WERI-Rb-1 (cell line): ENCODE data around the gene TNPO3.

ENCODE experiments used
- DNase-seq: peaks from one replicate; pipeline ENCODE4 v3.0.0-alpha.2; 2020
- H3K27ac ChIP-seq: fragments of 250-450 bp; sonication (Bioruptor Pico); 2 replicates; pipeline ENCODE4 v1.5.1; 2020; ENCODE audit warnings: mild to moderate bottlenecking, moderate library complexity
- H3K27me3 ChIP-seq: fragments of 250-450 bp; sonication (Bioruptor Pico); 2 replicates; pipeline ENCODE4 v1.5.1; 2021; ENCODE audit warnings: mild to moderate bottlenecking, low read depth, moderate library complexity; ENCODE audit not compliant: insufficient read depth, severe bottlenecking
- H3K36me3 ChIP-seq: fragments of 250-450 bp; sonication (Bioruptor Pico); 2 replicates; pipeline ENCODE4 v1.5.1; 2020; ENCODE audit warnings: mild to moderate bottlenecking, moderate library complexity
- H3K4me3 ChIP-seq: 2 replicates; pipeline ENCODE4 v1.5.1; 2011; ENCODE audit warnings: low read depth, mild to moderate bottlenecking, control low read depth, low read length
- H3K9me3 ChIP-seq: fragments of 250-450 bp; sonication (Bioruptor Pico); 2 replicates; pipeline ENCODE4 v1.5.1; 2021; ENCODE audit warnings: mild to moderate bottlenecking, moderate library complexity; ENCODE audit not compliant: severe bottlenecking
- TF ChIP-seq, protein P1 (sequence below): IDR thresholded peaks from 2 replicates; pipeline ENCODE4 v1.5.1; 2011; ENCODE audit warnings: low read depth, mild to moderate bottlenecking, control low read depth, inconsistent platforms, low read length

TNPO3 gene

DNA sequence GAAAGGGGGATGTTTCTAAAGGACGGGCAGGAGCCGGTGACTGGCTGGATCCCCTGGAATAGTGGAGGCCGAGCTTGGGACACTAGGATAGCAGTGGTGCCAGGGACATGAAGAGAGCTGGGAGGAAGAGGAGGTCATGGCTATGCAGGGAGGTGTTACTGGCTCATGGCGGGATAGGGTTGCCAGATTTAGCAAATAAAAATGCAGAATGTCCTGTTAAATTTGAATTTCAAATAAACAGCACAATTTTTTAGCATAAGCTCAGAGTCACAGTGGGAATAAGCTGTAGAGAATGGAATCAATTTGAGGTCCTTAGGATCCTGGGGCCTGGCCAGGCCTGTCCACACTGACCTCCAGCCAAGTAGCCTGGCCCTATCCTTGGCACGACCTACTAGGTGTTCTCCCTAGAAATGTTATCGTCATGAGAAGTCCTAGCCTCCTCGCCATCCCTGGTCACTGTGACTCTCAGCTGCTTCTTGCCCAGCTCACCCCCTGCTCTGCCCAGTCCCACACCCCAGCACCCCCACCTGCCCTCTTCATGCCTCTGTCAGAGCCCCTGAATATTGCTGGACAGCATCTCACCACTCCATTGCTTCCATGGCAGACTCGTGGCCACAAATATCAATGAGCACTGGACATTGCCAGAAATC is 136.8 kb downstream of the TNPO3 start:
- DNase-seq: no peak
- Histone ChIP-seq H3K27ac (no peak overlapping the region), H3K4me3 (no peak overlapping the region)

DNA sequence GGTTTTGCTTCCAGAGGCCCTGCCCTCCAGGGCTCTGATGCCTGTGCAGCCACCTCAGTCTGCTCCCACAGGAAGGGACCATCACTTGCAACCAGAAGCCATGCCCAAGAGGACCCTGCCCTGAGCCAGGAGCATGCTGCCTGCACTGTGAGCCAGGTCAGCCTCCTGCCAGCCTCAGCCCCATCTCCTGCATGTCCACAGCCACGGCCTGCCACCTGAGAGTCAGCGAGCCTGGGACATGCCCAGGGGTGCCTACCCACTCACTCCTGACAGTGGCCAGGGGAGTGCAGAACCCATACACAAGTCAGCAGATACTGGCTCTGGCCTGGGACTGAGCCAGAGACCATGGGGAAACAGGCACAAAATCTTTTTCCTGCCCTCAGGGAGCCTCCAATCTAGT is 137.8 kb downstream of the TNPO3 start:
- H3K27ac ChIP-seq: no peak overlapping the region
- H3K36me3 ChIP-seq: no peaks in the 10 kb centered on the region
- no peak for DNase-seq
- no peaks in the 10 kb centered on the region for H3K27me3 ChIP-seq
- no peak overlapping the region for H3K4me3 ChIP-seq
- TF ChIP-seq, protein P1, sequence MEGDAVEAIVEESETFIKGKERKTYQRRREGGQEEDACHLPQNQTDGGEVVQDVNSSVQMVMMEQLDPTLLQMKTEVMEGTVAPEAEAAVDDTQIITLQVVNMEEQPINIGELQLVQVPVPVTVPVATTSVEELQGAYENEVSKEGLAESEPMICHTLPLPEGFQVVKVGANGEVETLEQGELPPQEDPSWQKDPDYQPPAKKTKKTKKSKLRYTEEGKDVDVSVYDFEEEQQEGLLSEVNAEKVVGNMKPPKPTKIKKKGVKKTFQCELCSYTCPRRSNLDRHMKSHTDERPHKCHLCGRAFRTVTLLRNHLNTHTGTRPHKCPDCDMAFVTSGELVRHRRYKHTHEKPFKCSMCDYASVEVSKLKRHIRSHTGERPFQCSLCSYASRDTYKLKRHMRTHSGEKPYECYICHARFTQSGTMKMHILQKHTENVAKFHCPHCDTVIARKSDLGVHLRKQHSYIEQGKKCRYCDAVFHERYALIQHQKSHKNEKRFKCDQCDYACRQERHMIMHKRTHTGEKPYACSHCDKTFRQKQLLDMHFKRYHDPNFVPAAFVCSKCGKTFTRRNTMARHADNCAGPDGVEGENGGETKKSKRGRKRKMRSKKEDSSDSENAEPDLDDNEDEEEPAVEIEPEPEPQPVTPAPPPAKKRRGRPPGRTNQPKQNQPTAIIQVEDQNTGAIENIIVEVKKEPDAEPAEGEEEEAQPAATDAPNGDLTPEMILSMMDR: no peak
- no peaks in the 10 kb centered on the region for H3K9me3 ChIP-seq

More for the DNA sequence above, 136.8 kb downstream of the TNPO3 start:
- Histone ChIP-seq H3K27me3 (no peaks in the 10 kb centered on the region), H3K9me3 (no peaks in the 10 kb centered on the region), H3K36me3 (no peaks in the 10 kb centered on the region)
- TF ChIP-seq, protein P1: no peak

DNA sequence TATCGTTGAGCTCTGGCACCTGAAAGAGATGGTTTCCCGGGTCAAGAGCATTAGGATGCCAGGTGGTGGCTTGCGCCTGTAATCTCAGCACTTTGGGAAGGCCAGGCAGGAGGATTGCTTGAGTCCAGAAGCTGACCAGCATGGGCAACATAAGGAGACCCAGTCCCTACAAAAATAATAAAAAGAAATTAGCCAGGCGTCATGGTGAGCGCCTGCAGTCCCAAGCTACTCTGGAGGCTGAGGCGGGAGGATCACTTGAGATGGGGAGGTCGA is 138.3 kb downstream of the TNPO3 start:
- Histone ChIP-seq H3K9me3 (no peaks in the 10 kb centered on the region), H3K27ac (no peak overlapping the region), H3K4me3 (no peak overlapping the region), H3K27me3 (no peaks in the 10 kb centered on the region), H3K36me3 (no peaks in the 10 kb centered on the region)
- TF ChIP-seq, protein P1: no peak
- no peak for DNase-seq

DNA sequence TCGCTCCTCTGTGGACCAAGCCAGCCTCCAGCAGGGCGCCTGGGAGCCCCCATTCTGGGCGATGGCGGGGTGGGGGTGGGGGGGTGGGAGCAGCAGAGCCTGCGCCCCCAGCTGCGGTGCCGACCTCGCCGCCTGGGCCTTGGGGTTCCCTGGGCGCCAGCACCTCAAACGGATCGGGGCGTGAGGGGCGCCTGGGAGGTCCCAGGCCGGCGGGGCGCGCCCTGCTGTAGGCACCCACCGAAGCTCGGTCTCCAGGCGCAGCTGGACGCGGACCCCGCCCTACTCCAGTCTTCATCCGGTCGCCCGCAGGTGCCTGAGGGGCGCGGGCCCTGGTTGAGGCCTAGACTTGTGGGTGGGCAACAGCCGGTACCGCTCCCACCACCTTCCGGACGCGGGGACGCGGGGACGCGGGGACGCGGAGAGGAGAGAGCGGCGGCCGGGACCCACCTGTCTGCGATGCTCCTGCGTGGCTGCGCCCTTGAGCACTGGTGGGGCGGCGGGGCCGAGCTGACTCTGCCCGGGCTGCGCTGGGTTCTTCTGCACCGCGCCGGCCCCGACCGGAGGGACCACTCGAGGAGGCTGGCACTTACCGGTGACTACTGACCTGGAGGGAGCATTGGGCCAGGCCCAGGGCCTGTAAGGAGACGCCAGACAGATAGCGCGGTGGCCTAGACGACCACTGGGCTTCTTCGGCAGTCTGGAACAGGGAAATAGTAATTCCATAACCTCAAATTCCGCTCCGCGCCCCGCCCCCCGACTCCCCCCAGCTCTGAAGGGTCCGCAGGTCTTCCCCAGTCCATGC is 138.9 kb downstream of the TNPO3 start:
- no peak overlapping the region for H3K27ac ChIP-seq
- no peak for DNase-seq
- no peaks in the 10 kb centered on the region for H3K36me3 ChIP-seq
- TF ChIP-seq, protein P1: no peak
- no peaks in the 10 kb centered on the region for H3K27me3 ChIP-seq
- no peak overlapping the region for H3K4me3 ChIP-seq
- H3K9me3 ChIP-seq: no peaks in the 10 kb centered on the region

DNA sequence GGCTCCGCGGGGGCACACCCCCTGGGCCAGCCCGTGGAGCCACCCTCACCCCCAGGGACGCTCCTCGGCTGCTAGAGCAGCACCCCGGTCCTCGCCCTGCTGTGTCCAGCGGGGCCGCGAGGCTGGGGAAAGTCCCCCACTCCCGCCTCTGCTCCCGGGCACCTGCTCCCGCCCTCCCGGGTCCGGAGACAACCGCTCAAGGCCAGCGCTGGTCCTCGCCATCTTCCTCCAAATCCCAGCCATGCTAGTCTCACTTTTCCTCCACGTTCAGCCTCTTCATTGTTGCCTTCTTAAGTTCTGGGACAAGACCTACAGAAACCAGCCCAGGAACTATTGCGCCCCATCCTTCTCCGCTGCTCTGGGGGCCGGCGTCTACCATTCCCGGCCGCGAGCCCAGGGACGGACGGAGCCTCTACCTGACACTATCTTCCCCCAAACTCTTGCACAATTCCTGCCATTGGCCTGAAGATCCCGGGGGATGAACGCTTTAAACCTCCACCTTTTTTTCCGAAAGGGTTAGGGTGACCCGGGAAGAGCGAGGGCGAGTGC is 139.6 kb downstream of the TNPO3 start:
- Histone ChIP-seq H3K4me3 (no peak overlapping the region), H3K27me3 (no peaks in the 10 kb centered on the region), H3K36me3 (no peaks in the 10 kb centered on the region), H3K27ac (no peak overlapping the region), H3K9me3 (no peaks in the 10 kb centered on the region)
- TF ChIP-seq, protein P1: no peak
- DNase-seq: no peak
